Activated naive CD8-positive, alpha-beta T cell treated with anti-CD3 and anti-CD28 coated beads for 36 hours (primary cell): ENCODE data around the gene LAMP2. TPM values are rescaled to one million over a fixed set of nuclear protein-coding genes. Genes with fewer than 3 reads are reported as not detected.
"Not testable (repeated sequence)": the region's sequence is repeated elsewhere in the genome, so short reads cannot be mapped to it uniquely, and the experiment has no call there.

Experiments used
- DNase-seq: peaks from one replicate; pipeline ENCODE4 v3.0.0; 2021
- H3K27ac Mint-ChIP-seq: one replicate; pipeline ENCODE4 v1.8.0; 2022; ENCODE audit warnings: mild to moderate bottlenecking, moderate library complexity, mixed read lengths
- H3K27me3 Mint-ChIP-seq: one replicate; pipeline ENCODE4 v1.8.0; 2022; ENCODE audit warnings: mild to moderate bottlenecking, mixed read lengths
- H3K36me3 Mint-ChIP-seq: one replicate; pipeline ENCODE4 v1.8.0; 2021; ENCODE audit warnings: mild to moderate bottlenecking, mixed read lengths
- H3K4me1 Mint-ChIP-seq: one replicate; pipeline ENCODE4 v1.8.0; 2021; ENCODE audit warnings: mixed read lengths
- H3K4me3 Mint-ChIP-seq: one replicate; pipeline ENCODE4 v1.8.0; 2022; ENCODE audit warnings: mild to moderate bottlenecking, moderate library complexity, mixed read lengths
- H3K9me3 Mint-ChIP-seq: one replicate; pipeline ENCODE4 v1.8.0; 2022; ENCODE audit warnings: mixed read lengths
- total RNA-seq, 2 experiments: library from RNA; stranded (reverse); gene quantifications; one replicate each; pipeline ENCODE4 v1.2.3, GENCODE V29; 2021

The LAMP2 gene
- total RNA-seq, 2 experiments from 2014 or later = 30.3 to 31.4 TPM

- H3K27ac Mint-ChIP-seq = peak overlapping the region; percentile 15
- DNase-seq, H3K9me3 Mint-ChIP-seq, H3K36me3 Mint-ChIP-seq, H3K27me3 Mint-ChIP-seq: not testable (repeated sequence)
- peak overlapping the region; percentile 69 for H3K4me3 Mint-ChIP-seq
- H3K4me1 Mint-ChIP-seq = peaks cover 14% of the 10 kb centered on the region
Observed at GRCh38 chrX:120469657-120470056, 561 bp upstream of the LAMP2 start.

GRCh38 chrX:120468479-120468824, 644 bp downstream of the LAMP2 start:
- Mint-ChIP-seq H3K36me3 (peaks cover 3% of the 10 kb centered on the region), H3K27ac (peak overlapping the region; percentile 90), H3K9me3 (no peaks in the 10 kb centered on the region), H3K4me3 (peak overlapping the region; percentile 97), H3K27me3 (no peaks in the 10 kb centered on the region), H3K4me1 (peaks cover 19% of the 10 kb centered on the region)
- no peak for DNase-seq

- DNase-seq = no peak
- H3K4me1 Mint-ChIP-seq = peaks cover 19% of the 10 kb centered on the region
- H3K27ac Mint-ChIP-seq = peak overlapping the region; percentile 90
- no peaks in the 10 kb centered on the region for H3K27me3 Mint-ChIP-seq
- no peaks in the 10 kb centered on the region for H3K9me3 Mint-ChIP-seq
- H3K4me3 Mint-ChIP-seq = peak overlapping the region; percentile 97
- H3K36me3 Mint-ChIP-seq = peaks cover 3% of the 10 kb centered on the region
Observed at GRCh38 chrX:120468071-120468470, 1.0 kb downstream of the LAMP2 start.

- no peaks in the 10 kb centered on the region for H3K27me3 Mint-ChIP-seq
- peaks cover 3% of the 10 kb centered on the region for H3K36me3 Mint-ChIP-seq
- H3K27ac Mint-ChIP-seq = no peak overlapping the region
- H3K4me1 Mint-ChIP-seq = peaks cover 23% of the 10 kb centered on the region
- no peaks in the 10 kb centered on the region for H3K9me3 Mint-ChIP-seq
- no peak overlapping the region for H3K4me3 Mint-ChIP-seq
- no peak for DNase-seq
Observed at GRCh38 chrX:120464411-120464810, 4.7 kb downstream of the LAMP2 start.

- peaks cover 33% of the 10 kb centered on the region for H3K4me1 Mint-ChIP-seq
- no peak overlapping the region for H3K4me3 Mint-ChIP-seq
- DNase-seq = no peak
- no peaks in the 10 kb centered on the region for H3K36me3 Mint-ChIP-seq
- no peaks in the 10 kb centered on the region for H3K9me3 Mint-ChIP-seq
- no peak overlapping the region for H3K27ac Mint-ChIP-seq
- H3K27me3 Mint-ChIP-seq = no peaks in the 10 kb centered on the region
Observed at GRCh38 chrX:120463241-120463640, 5.9 kb downstream of the LAMP2 start.

GRCh38 chrX:120462370-120462769, 6.7 kb downstream of the LAMP2 start:
- no peak overlapping the region for H3K27ac Mint-ChIP-seq
- no peaks in the 10 kb centered on the region for H3K9me3 Mint-ChIP-seq
- peaks cover 33% of the 10 kb centered on the region for H3K4me1 Mint-ChIP-seq
- no peak overlapping the region for H3K4me3 Mint-ChIP-seq
- H3K27me3 Mint-ChIP-seq = no peaks in the 10 kb centered on the region
- no peaks in the 10 kb centered on the region for H3K36me3 Mint-ChIP-seq
- DNase-seq = no peak

- Mint-ChIP-seq H3K27ac (no peak overlapping the region), H3K27me3 (no peaks in the 10 kb centered on the region), H3K4me3 (no peak overlapping the region), H3K4me1 (peaks cover 31% of the 10 kb centered on the region), H3K9me3 (no peaks in the 10 kb centered on the region), H3K36me3 (peaks cover 2% of the 10 kb centered on the region)
- no peak for DNase-seq
Observed at GRCh38 chrX:120459309-120459708, 9.8 kb downstream of the LAMP2 start.

- Mint-ChIP-seq H3K36me3 (peaks cover 8% of the 10 kb centered on the region), H3K9me3 (no peaks in the 10 kb centered on the region), H3K27me3 (no peaks in the 10 kb centered on the region), H3K27ac (no peak overlapping the region), H3K4me3 (no peak overlapping the region), H3K4me1 (peaks cover 32% of the 10 kb centered on the region)
- DNase-seq = no peak
Observed at GRCh38 chrX:120457766-120458180, 11.3 kb downstream of the LAMP2 start.

GRCh38 chrX:120456973-120457372, 12.1 kb downstream of the LAMP2 start:
- DNase-seq = no peak
- peak overlapping the region; percentile 65 for H3K27ac Mint-ChIP-seq
- no peaks in the 10 kb centered on the region for H3K9me3 Mint-ChIP-seq
- H3K4me3 Mint-ChIP-seq = peak overlapping the region; percentile 32
- H3K36me3 Mint-ChIP-seq = peaks cover 8% of the 10 kb centered on the region
- H3K27me3 Mint-ChIP-seq = no peaks in the 10 kb centered on the region
- H3K4me1 Mint-ChIP-seq = peaks cover 36% of the 10 kb centered on the region

GRCh38 chrX:120453985-120454384, 15.1 kb downstream of the LAMP2 start:
- Mint-ChIP-seq H3K4me3 (no peak overlapping the region), H3K9me3 (no peaks in the 10 kb centered on the region), H3K36me3 (peaks cover 8% of the 10 kb centered on the region), H3K4me1 (peaks cover 31% of the 10 kb centered on the region), H3K27me3 (no peaks in the 10 kb centered on the region), H3K27ac (no peak overlapping the region)
- DNase-seq = no peak

GRCh38 chrX:120452131-120452530, 17.0 kb downstream of the LAMP2 start:
- no peak for DNase-seq
- Mint-ChIP-seq H3K4me1 (peaks cover 18% of the 10 kb centered on the region), H3K4me3 (no peak overlapping the region), H3K27ac (no peak overlapping the region), H3K36me3 (peaks cover 8% of the 10 kb centered on the region), H3K27me3 (no peaks in the 10 kb centered on the region), H3K9me3 (no peaks in the 10 kb centered on the region)

- Mint-ChIP-seq H3K36me3 (peaks cover 6% of the 10 kb centered on the region), H3K27ac (no peak overlapping the region), H3K4me3 (no peak overlapping the region), H3K9me3 (no peaks in the 10 kb centered on the region), H3K27me3 (no peaks in the 10 kb centered on the region), H3K4me1 (peaks cover 11% of the 10 kb centered on the region)
- DNase-seq = no peak
Observed at GRCh38 chrX:120450163-120450562, 18.9 kb downstream of the LAMP2 start.

GRCh38 chrX:120446498-120446897, 22.6 kb downstream of the LAMP2 start:
- no peak overlapping the region for H3K4me3 Mint-ChIP-seq
- no peaks in the 10 kb centered on the region for H3K27me3 Mint-ChIP-seq
- no peaks in the 10 kb centered on the region for H3K9me3 Mint-ChIP-seq
- no peak for DNase-seq
- H3K36me3 Mint-ChIP-seq = no peaks in the 10 kb centered on the region
- H3K27ac Mint-ChIP-seq = no peak overlapping the region
- H3K4me1 Mint-ChIP-seq = peaks cover 2% of the 10 kb centered on the region

- Mint-ChIP-seq H3K4me1 (no peaks in the 10 kb centered on the region), H3K4me3 (no peak overlapping the region), H3K27ac (no peak overlapping the region), H3K36me3 (peaks cover 1% of the 10 kb centered on the region), H3K9me3 (no peaks in the 10 kb centered on the region), H3K27me3 (no peaks in the 10 kb centered on the region)
- no peak for DNase-seq
Observed at GRCh38 chrX:120439921-120440320, 29.2 kb downstream of the LAMP2 start.

- peaks cover 10% of the 10 kb centered on the region for H3K36me3 Mint-ChIP-seq
- H3K27ac Mint-ChIP-seq = no peak overlapping the region
- H3K4me1 Mint-ChIP-seq = peaks cover 6% of the 10 kb centered on the region
- no peak overlapping the region for H3K4me3 Mint-ChIP-seq
- no peaks in the 10 kb centered on the region for H3K9me3 Mint-ChIP-seq
- no peak for DNase-seq
- H3K27me3 Mint-ChIP-seq = no peaks in the 10 kb centered on the region
Observed at GRCh38 chrX:120429776-120430540, 39.1 kb downstream of the LAMP2 start.

- Mint-ChIP-seq H3K9me3 (no peaks in the 10 kb centered on the region), H3K27ac (no peak overlapping the region), H3K4me3 (no peak overlapping the region), H3K36me3 (peaks cover 10% of the 10 kb centered on the region), H3K4me1 (peaks cover 6% of the 10 kb centered on the region), H3K27me3 (no peaks in the 10 kb centered on the region)
- no peak for DNase-seq
Observed at GRCh38 chrX:120428309-120428708, 40.8 kb downstream of the LAMP2 start.
